ENCODE results near the gene CACNA1G. TPM values are rescaled to one million over a fixed set of nuclear protein-coding genes. Genes with fewer than 3 reads are reported as not detected.

Gene CACNA1G
- total RNA-seq, 1 donor from 2014 or later = not detected

DNA sequence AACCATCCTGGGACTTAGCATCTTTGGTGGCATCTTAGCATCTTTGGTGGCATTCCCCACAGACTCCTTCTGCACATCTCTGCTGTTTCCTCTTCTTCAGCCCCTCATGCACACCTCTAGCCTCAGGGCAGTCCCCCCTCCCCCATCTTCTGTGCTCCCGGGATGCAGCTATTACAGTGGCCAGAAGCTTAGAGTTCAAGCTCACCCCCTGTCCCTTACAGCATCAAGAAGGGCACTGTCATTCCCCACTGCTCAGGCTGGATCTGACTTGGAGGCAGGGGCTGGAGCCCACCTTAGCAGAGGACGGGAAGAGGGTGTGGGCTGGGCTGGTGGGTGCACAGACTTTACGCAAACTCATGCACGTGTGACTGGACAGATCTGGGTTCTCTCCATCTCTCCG, 27.3 kb upstream of the CACNA1G start:
- Mint-ChIP-seq H3K36me3 (ENCODE audit: low read depth, unreplicated experiment) (no peaks in the 10 kb centered on the region), H3K27ac (ENCODE audit: unreplicated experiment) (no peak overlapping the region), H3K9me3 (ENCODE audit: unreplicated experiment) (no peaks in the 10 kb centered on the region), H3K4me1 (ENCODE audit: unreplicated experiment) (peaks cover 14% of the 10 kb centered on the region), H3K4me3 (ENCODE audit: unreplicated experiment) (peak overlapping the region; percentile 9), H3K27me3 (ENCODE audit: unreplicated experiment) (peaks cover 9% of the 10 kb centered on the region)
- TF ChIP-seq CTCF (IDR thresholded peaks at IDR 0.05; ENCODE audit: unreplicated experiment) = no peak
- DNase-seq (ENCODE audit: low spot score) = no peak

- no peak overlapping the region for H3K4me3 Mint-ChIP-seq (ENCODE audit: unreplicated experiment)
- no peak for TF ChIP-seq CTCF (IDR thresholded peaks at IDR 0.05; ENCODE audit: unreplicated experiment)
- DNase-seq (ENCODE audit: low spot score) = no peak
- H3K9me3 Mint-ChIP-seq (ENCODE audit: unreplicated experiment) = no peaks in the 10 kb centered on the region
- H3K27ac Mint-ChIP-seq (ENCODE audit: unreplicated experiment) = no peak overlapping the region
- H3K36me3 Mint-ChIP-seq (ENCODE audit: low read depth, unreplicated experiment) = no peaks in the 10 kb centered on the region
- H3K4me1 Mint-ChIP-seq (ENCODE audit: unreplicated experiment) = peaks cover 19% of the 10 kb centered on the region
- H3K27me3 Mint-ChIP-seq (ENCODE audit: unreplicated experiment) = peaks cover 9% of the 10 kb centered on the region
Measured at GRCh38 chr17:50533720-50534148, 26.8 kb upstream of the CACNA1G start.

DNA sequence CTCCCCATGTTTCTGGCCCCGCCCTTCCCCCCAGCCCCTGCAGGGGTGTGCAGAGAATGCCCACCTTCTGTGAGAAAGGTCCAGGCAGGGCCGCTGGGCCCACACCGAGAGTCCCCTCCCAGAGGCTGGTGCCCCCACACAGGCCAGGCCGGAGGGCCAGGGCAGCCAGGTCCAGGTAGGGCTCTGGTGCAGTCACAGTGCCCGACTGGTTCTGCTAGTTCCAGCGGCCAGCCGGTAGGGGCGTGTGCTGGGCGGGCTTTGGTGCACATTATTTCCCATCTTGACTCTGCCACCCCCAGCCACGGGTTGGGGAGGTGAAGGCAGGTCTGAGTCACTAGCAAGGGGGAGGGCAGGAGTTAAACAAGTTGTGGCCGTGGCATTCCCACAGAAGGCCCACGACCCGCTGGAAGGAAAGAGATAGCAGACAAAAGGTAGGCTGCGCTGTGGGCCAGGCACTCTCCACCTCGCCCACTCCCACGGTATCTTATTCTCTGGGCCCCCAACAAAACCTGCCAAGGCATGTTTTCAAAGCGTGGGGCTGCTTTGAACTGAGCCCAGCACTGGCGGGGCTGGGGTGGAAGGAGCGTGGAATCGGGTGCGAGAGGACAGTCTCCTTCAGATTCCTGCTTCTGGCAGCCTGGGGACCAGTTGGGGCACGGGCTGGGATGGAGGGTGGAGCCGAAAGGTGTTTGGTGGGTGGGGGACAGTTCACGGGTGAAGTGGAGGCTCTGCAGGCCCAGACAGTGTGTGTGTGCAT, 26.1 kb upstream of the CACNA1G start:
- no peak overlapping the region for H3K27ac Mint-ChIP-seq (ENCODE audit: unreplicated experiment)
- H3K4me3 Mint-ChIP-seq (ENCODE audit: unreplicated experiment) = no peak overlapping the region
- DNase-seq (ENCODE audit: low spot score) = no peak
- H3K4me1 Mint-ChIP-seq (ENCODE audit: unreplicated experiment) = peaks cover 20% of the 10 kb centered on the region
- peaks cover 9% of the 10 kb centered on the region for H3K27me3 Mint-ChIP-seq (ENCODE audit: unreplicated experiment)
- H3K36me3 Mint-ChIP-seq (ENCODE audit: low read depth, unreplicated experiment) = no peaks in the 10 kb centered on the region
- no peaks in the 10 kb centered on the region for H3K9me3 Mint-ChIP-seq (ENCODE audit: unreplicated experiment)
- TF ChIP-seq CTCF (IDR thresholded peaks at IDR 0.05; ENCODE audit: unreplicated experiment) = peak; percentile 40

- no peak for DNase-seq (ENCODE audit: low spot score)
Measured at GRCh38 chr17:50534979-50535326, 25.6 kb upstream of the CACNA1G start.

More at GRCh38 chr17:50534979-50535326, 25.6 kb upstream of the CACNA1G start:
- peaks cover 12% of the 10 kb centered on the region for H3K27me3 Mint-ChIP-seq (ENCODE audit: unreplicated experiment)
- TF ChIP-seq CTCF (IDR thresholded peaks at IDR 0.05; ENCODE audit: unreplicated experiment) = no peak
- H3K4me3 Mint-ChIP-seq (ENCODE audit: unreplicated experiment) = no peak overlapping the region
- H3K4me1 Mint-ChIP-seq (ENCODE audit: unreplicated experiment) = peaks cover 20% of the 10 kb centered on the region
- H3K27ac Mint-ChIP-seq (ENCODE audit: unreplicated experiment) = no peak overlapping the region
- no peaks in the 10 kb centered on the region for H3K36me3 Mint-ChIP-seq (ENCODE audit: low read depth, unreplicated experiment)
- H3K9me3 Mint-ChIP-seq (ENCODE audit: unreplicated experiment) = no peaks in the 10 kb centered on the region
